CD4-positive, alpha-beta T cell treated with Interleukin-4 for 4 hours (primary cell): ENCODE measurements around the gene OR5K4.
"Not testable (repeated sequence)": the region's sequence is repeated elsewhere in the genome, so short reads cannot be mapped to it uniquely, and the experiment has no call there.

Experiments
- DNase-seq: peaks from one replicate; pipeline ENCODE4 v3.0.0-alpha.2; 2020

Gene OR5K4

DNA sequence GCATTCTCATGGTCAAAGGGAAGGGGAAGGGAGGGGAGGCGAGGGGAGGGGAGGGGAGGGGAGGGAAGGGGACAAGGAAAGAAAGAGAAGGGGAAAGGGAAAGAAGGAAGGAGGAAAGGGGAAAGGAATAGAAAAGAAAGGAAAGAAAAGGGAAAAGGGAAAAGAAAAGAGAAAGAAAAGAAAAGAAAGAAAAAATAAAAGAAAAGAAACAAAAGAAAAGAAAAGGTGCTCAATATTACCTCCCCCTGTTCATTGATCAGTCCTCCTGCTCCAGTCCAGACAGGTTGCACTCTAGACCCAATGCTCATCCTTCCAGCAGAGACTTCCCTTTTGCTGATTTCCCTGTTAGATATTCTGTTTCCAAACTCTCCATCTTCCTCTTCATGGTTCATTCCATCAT is 18.8 kb downstream of the OR5K4 start:
- no peak for DNase-seq

DNA sequence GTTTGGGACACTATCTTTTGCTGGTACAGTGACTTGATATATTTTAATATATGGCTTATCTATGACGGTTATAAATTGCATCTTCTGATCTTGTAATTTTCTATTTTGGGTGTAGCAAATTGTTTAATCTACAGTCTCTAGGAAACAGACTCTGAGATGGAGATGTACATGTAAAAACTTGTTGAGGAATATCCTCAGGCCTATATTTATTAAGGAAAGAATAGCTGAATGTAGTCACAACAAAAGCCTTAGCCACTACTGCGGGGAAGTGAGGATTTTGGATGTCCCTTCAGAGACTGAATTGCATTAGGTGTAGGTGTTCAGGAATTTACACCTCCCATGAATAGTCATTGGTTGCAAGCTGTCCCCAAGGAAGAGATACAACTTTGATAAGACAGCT is 23.0 kb downstream of the OR5K4 start:
- DNase-seq, result no peak

- no peak for DNase-seq
These were observed 34.5 kb downstream of the OR5K4 start for GRCh38 chr3:98388147-98388546.

DNA sequence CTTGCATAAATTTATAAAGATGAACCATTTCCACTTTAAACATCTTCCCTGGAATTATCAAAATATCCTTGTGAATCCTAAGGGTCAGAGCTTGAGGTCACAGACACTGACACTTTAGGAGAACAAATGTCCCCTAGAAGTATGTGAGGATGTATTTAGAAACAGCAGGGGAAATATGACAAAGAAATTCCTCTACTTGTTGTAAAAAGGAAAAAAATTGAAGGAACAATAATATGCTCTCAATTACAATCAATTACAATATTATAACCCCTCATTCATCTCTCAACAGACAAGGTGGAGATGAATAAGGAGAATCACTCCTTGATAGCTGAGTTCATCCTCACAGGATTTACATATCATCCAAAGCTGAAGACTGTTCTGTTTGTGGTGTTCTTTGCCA is 36.7 kb downstream of the OR5K4 start, which contains the start of gene OR5K3:
TSS of gene OR5K3 (plus strand) at position 301 of the 400 bp plus-strand sequence. CDS start at position 301, 0 bp downstream.
- no peak for DNase-seq

GRCh38 chr3:98395101-98395500 is 41.4 kb downstream of the OR5K4 start:
- no peak for DNase-seq

- DNase-seq, result not testable (repeated sequence)
These were observed 42.8 kb downstream of the OR5K4 start for GRCh38 chr3:98396482-98396881.

DNA sequence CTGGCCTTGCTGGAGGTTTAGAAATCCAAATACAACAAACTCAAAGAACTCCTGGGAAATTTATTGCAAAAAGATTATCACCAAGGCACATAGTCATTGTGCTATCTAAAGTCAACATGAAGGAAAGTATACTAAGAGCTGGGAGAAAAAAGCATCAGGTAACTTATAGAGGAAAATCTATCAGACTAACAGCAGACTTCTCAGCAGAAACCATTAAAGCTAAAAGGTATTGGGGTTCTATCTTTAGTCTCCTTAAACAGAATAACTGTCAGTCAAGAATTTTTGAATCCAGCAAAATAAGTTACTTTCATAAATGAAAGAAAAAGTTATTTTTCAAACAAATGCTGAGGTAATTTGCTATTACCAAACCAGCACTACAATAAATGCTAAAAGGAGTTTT is 44.9 kb downstream of the OR5K4 start:
- DNase-seq, result no peak

DNA sequence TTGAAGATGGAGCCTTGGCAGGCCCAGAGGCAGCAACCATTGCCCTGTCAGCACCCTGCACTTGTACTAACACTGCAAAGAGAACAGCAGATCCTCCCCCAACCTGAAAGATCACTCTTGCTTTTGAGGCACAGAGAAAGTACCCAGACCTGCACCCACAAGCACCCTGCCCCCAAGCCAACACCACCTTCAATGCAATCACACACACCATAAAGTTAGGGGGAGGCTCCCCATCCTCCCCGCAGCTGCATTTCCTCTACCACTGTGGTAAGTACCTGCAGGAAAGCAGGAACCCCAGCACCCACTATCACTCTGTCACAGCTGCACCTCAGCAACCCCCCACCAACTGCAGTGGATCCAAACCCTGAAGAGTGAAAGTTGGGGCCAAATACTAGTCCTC is 48.9 kb downstream of the OR5K4 start:
- no peak for DNase-seq

DNA sequence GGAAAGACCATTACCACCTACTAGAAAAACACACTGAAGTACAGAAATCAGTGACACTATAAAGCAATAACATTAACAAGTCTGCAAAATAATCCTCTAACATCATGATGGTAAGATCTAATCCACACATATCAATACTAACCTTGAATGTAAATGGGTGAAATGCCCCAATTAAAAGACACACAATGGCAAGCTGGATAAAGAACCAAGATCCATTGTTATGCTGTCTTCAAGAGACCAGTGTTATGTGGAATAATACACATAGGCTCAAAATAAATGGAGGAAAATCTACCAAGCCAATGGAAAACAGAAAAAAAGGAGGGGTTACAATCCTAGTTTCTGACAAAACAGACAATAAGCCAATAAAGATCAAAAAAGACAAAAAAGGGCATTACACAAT is 50.4 kb downstream of the OR5K4 start:
- DNase-seq, result no peak
